ENCODE results near the gene ZNF77.

DNA sequence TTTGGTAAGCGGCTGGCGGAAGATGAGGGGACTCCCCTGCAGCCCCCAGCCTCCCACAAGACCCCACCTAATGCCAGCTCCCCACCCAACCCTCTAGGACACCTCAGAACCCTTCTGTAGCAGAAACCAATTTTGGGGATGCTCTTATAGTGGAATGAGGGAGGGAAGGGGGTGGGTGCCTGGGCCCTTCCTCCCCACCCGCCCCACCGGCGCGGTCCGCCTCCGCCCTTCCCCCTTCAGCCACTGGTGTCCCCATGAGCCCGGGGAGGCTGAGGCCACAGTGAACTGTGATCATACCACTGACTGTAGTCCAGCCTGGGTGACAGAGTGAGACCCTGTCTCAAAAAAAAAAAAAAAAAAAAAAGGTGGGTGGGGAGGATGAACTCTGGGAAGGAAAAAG, 48.8 kb upstream of the ZNF77 start:
- TF ChIP-seq CTCF (IDR thresholded peaks at IDR 0.05) (no peak), POLR2A (IDR thresholded peaks at IDR 0.05) (no peak)

Data from thyroid gland (tissue), 4 donors.